ENCODE results near the gene HHIPL1.

The HHIPL1 gene

GRCh38 chr14:99671235-99672224, 26.6 kb downstream of the HHIPL1 start:
- H3K9ac ChIP-seq = no peak overlapping the region
- H3K4me3 ChIP-seq = no peak overlapping the region
- H3K9me3 ChIP-seq = no peaks in the 10 kb centered on the region
- H4K20me1 ChIP-seq = no peaks in the 10 kb centered on the region
- no peak for TF ChIP-seq Cebpa-rat (IDR thresholded peaks at IDR 0.05)
- peak overlapping the region; percentile 73 for H3K27ac ChIP-seq
- H3K27me3 ChIP-seq = no peaks in the 10 kb centered on the region
- H3K4me2 ChIP-seq = peak overlapping the region; percentile 82
- peaks cover 34% of the 10 kb centered on the region for H3K4me1 ChIP-seq
- no peaks in the 10 kb centered on the region for H3K36me3 ChIP-seq

- no peaks in the 10 kb centered on the region for H3K27me3 ChIP-seq
- TF ChIP-seq Cebpa-rat (IDR thresholded peaks at IDR 0.05) = no peak
- H4K20me1 ChIP-seq = no peaks in the 10 kb centered on the region
- H3K27ac ChIP-seq = peak overlapping the region; percentile 73
- H3K4me3 ChIP-seq = no peak overlapping the region
- H3K9me3 ChIP-seq = peaks cover 9% of the 10 kb centered on the region
- H3K4me2 ChIP-seq = peak overlapping the region; percentile 82
- H3K4me1 ChIP-seq = peaks cover 22% of the 10 kb centered on the region
- H3K9ac ChIP-seq = peak overlapping the region; percentile 65
- peaks cover 5% of the 10 kb centered on the region; the same call in 1 of the 2 replicates for H3K36me3 ChIP-seq
Observed at GRCh38 chr14:99672506-99673304, 27.8 kb downstream of the HHIPL1 start.

GRCh38 chr14:99673305-99674063, 28.6 kb downstream of the HHIPL1 start:
- Histone ChIP-seq H3K9ac (no peak overlapping the region), H3K36me3 (peaks cover 11% of the 10 kb centered on the region; the same call in 1 of the 2 replicates), H3K27me3 (no peaks in the 10 kb centered on the region), H3K4me2 (peak overlapping the region; percentile 82), H3K4me1 (peaks cover 16% of the 10 kb centered on the region), H3K9me3 (peaks cover 16% of the 10 kb centered on the region), H3K27ac (peak overlapping the region; percentile 73), H4K20me1 (no peaks in the 10 kb centered on the region), H3K4me3 (no peak overlapping the region)
- no peak for TF ChIP-seq Cebpa-rat (IDR thresholded peaks at IDR 0.05)

GRCh38 chr14:99674064-99674650, 29.2 kb downstream of the HHIPL1 start:
- H3K27me3 ChIP-seq = no peaks in the 10 kb centered on the region
- no peak overlapping the region for H3K4me3 ChIP-seq
- peaks cover 23% of the 10 kb centered on the region for H3K9me3 ChIP-seq
- no peak overlapping the region for H3K4me2 ChIP-seq
- H3K27ac ChIP-seq = no peak overlapping the region
- H3K9ac ChIP-seq = no peak overlapping the region
- no peaks in the 10 kb centered on the region for H4K20me1 ChIP-seq
- H3K4me1 ChIP-seq = peaks cover 19% of the 10 kb centered on the region
- H3K36me3 ChIP-seq = peaks cover 11% of the 10 kb centered on the region; the same call in 1 of the 2 replicates
- no peak for TF ChIP-seq Cebpa-rat (IDR thresholded peaks at IDR 0.05)

- Histone ChIP-seq H3K9me3 (peaks cover 25% of the 10 kb centered on the region), H3K4me2 (no peak overlapping the region)
Observed at GRCh38 chr14:99674776-99675381, 29.9 kb downstream of the HHIPL1 start.

GRCh38 chr14:99675382-99675835, 30.5 kb downstream of the HHIPL1 start:
- no peak overlapping the region for H3K9ac ChIP-seq
- peaks cover 11% of the 10 kb centered on the region; the same call in 1 of the 2 replicates for H3K36me3 ChIP-seq
- no peak overlapping the region for H3K4me3 ChIP-seq
- no peak overlapping the region for H3K27ac ChIP-seq
- no peaks in the 10 kb centered on the region for H3K27me3 ChIP-seq
- H3K4me1 ChIP-seq = peaks cover 21% of the 10 kb centered on the region
- peaks cover 25% of the 10 kb centered on the region for H3K9me3 ChIP-seq
- no peak overlapping the region for H3K4me2 ChIP-seq
- no peaks in the 10 kb centered on the region for H4K20me1 ChIP-seq
- TF ChIP-seq Cebpa-rat (IDR thresholded peaks at IDR 0.05) = no peak

More at GRCh38 chr14:99674776-99675381, 29.9 kb downstream of the HHIPL1 start:
- Histone ChIP-seq H3K27me3 (no peaks in the 10 kb centered on the region), H3K36me3 (peaks cover 11% of the 10 kb centered on the region; the same call in 1 of the 2 replicates), H4K20me1 (no peaks in the 10 kb centered on the region), H3K9ac (no peak overlapping the region), H3K4me3 (no peak overlapping the region), H3K27ac (no peak overlapping the region), H3K4me1 (peaks cover 21% of the 10 kb centered on the region)
- no peak for TF ChIP-seq Cebpa-rat (IDR thresholded peaks at IDR 0.05)

- Histone ChIP-seq H3K4me1 (peaks cover 21% of the 10 kb centered on the region), H3K36me3 (peaks cover 11% of the 10 kb centered on the region; the same call in 1 of the 2 replicates), H3K27ac (no peak overlapping the region), H3K4me2 (no peak overlapping the region), H3K9me3 (peaks cover 25% of the 10 kb centered on the region), H3K27me3 (no peaks in the 10 kb centered on the region), H3K4me3 (no peak overlapping the region), H4K20me1 (no peaks in the 10 kb centered on the region), H3K9ac (no peak overlapping the region)
- TF ChIP-seq Cebpa-rat (IDR thresholded peaks at IDR 0.05) = no peak
Observed at GRCh38 chr14:99675951-99676350, 31.0 kb downstream of the HHIPL1 start.

GRCh38 chr14:99676657-99677056, 31.7 kb downstream of the HHIPL1 start:
- no peaks in the 10 kb centered on the region for H4K20me1 ChIP-seq
- no peak overlapping the region for H3K4me2 ChIP-seq
- H3K4me3 ChIP-seq = no peak overlapping the region
- peaks cover 25% of the 10 kb centered on the region for H3K9me3 ChIP-seq
- H3K36me3 ChIP-seq = peaks cover 11% of the 10 kb centered on the region; the same call in 1 of the 2 replicates
- no peaks in the 10 kb centered on the region for H3K27me3 ChIP-seq
- no peak for TF ChIP-seq Cebpa-rat (IDR thresholded peaks at IDR 0.05)
- peaks cover 21% of the 10 kb centered on the region for H3K4me1 ChIP-seq
- no peak overlapping the region for H3K27ac ChIP-seq
- H3K9ac ChIP-seq = no peak overlapping the region
